Endothelial cell (in vitro differentiated cells): ENCODE measurements around the gene LARGE1. TPM values are rescaled to one million over a fixed set of nuclear protein-coding genes. Genes with fewer than 3 reads are reported as not detected.

Experiments
- DNase-seq: peaks from one replicate; pipeline ENCODE4 v3.0.0; 2021; ENCODE audit warnings: low spot score
- H3K27ac Mint-ChIP-seq: one replicate; pipeline ENCODE4 v1.8.0; 2021; ENCODE audit warnings: mixed read lengths, inconsistent platforms; ENCODE audit not compliant: unreplicated experiment
- H3K27me3 Mint-ChIP-seq: one replicate; pipeline ENCODE4 v1.8.0; 2021; ENCODE audit warnings: mild to moderate bottlenecking, moderate library complexity, mixed read lengths, inconsistent platforms; ENCODE audit not compliant: unreplicated experiment
- H3K36me3 Mint-ChIP-seq: one replicate; pipeline ENCODE4 v1.8.0; 2021; ENCODE audit warnings: mild to moderate bottlenecking, low read depth, mixed read lengths, inconsistent platforms; ENCODE audit not compliant: unreplicated experiment
- H3K4me1 Mint-ChIP-seq: one replicate; pipeline ENCODE4 v1.8.0; 2021; ENCODE audit warnings: mild to moderate bottlenecking, mixed read lengths, inconsistent platforms; ENCODE audit not compliant: unreplicated experiment
- H3K4me3 Mint-ChIP-seq: one replicate; pipeline ENCODE4 v1.8.0; 2021; ENCODE audit warnings: mild to moderate bottlenecking, mixed read lengths, inconsistent platforms; ENCODE audit not compliant: unreplicated experiment
- H3K9me3 Mint-ChIP-seq: one replicate; pipeline ENCODE4 v1.8.0; 2021; ENCODE audit warnings: mixed read lengths, inconsistent platforms; ENCODE audit not compliant: unreplicated experiment
- CTCF ChIP-seq: fragments of 200-600 bp; sonication (generic); IDR thresholded peaks from one replicate; pipeline ENCODE4 v1.5.0; 2021; ENCODE audit warnings: antibody characterized with exemption; ENCODE audit not compliant: unreplicated experiment
- total RNA-seq: library from RNA; stranded (reverse); fragmentation: NEBNext Ultra II Directional; extraction: Animal tissue kit (Norgen Biotek cat#: 25700); gene quantifications from one replicate; pipeline ENCODE4 v1.2.1, GENCODE V29; 2021; ENCODE audit not compliant: unreplicated experiment

The LARGE1 gene
- total RNA-seq, 1 donor from 2014 or later, result 25.4 TPM

GRCh38 chr22:33347002-33347401 lies 573.3 kb downstream of the LARGE1 start:
- Mint-ChIP-seq H3K9me3 (no peaks in the 10 kb centered on the region), H3K27ac (no peak overlapping the region), H3K4me1 (no peaks in the 10 kb centered on the region), H3K4me3 (no peak overlapping the region), H3K36me3 (peaks cover 24% of the 10 kb centered on the region), H3K27me3 (peaks cover 3% of the 10 kb centered on the region)
- TF ChIP-seq CTCF, result no peak
- no peak for DNase-seq

- no peaks in the 10 kb centered on the region for H3K4me1 Mint-ChIP-seq
- H3K9me3 Mint-ChIP-seq, result no peaks in the 10 kb centered on the region
- no peak for DNase-seq
- peaks cover 3% of the 10 kb centered on the region for H3K27me3 Mint-ChIP-seq
- no peak overlapping the region for H3K27ac Mint-ChIP-seq
- H3K36me3 Mint-ChIP-seq, result no peaks in the 10 kb centered on the region
- no peak overlapping the region for H3K4me3 Mint-ChIP-seq
- TF ChIP-seq CTCF, result no peak
These were observed 578.7 kb downstream of the LARGE1 start for GRCh38 chr22:33341611-33342010.

GRCh38 chr22:33337524-33337923 lies 582.8 kb downstream of the LARGE1 start:
- H3K9me3 Mint-ChIP-seq, result peaks cover 3% of the 10 kb centered on the region
- H3K27ac Mint-ChIP-seq, result no peak overlapping the region
- H3K4me1 Mint-ChIP-seq, result peaks cover 5% of the 10 kb centered on the region
- DNase-seq, result no peak
- H3K36me3 Mint-ChIP-seq, result peaks cover 3% of the 10 kb centered on the region
- H3K4me3 Mint-ChIP-seq, result no peak overlapping the region
- no peak for TF ChIP-seq CTCF
- H3K27me3 Mint-ChIP-seq, result peaks cover 3% of the 10 kb centered on the region

- no peak overlapping the region for H3K4me3 Mint-ChIP-seq
- H3K27me3 Mint-ChIP-seq, result peaks cover 7% of the 10 kb centered on the region
- H3K36me3 Mint-ChIP-seq, result peaks cover 3% of the 10 kb centered on the region
- peaks cover 5% of the 10 kb centered on the region for H3K4me1 Mint-ChIP-seq
- peaks cover 3% of the 10 kb centered on the region for H3K9me3 Mint-ChIP-seq
- no peak for DNase-seq
- TF ChIP-seq CTCF, result no peak
- H3K27ac Mint-ChIP-seq, result no peak overlapping the region
These were observed 584.5 kb downstream of the LARGE1 start for GRCh38 chr22:33335611-33336279.

- no peak for TF ChIP-seq CTCF
- H3K27me3 Mint-ChIP-seq, result peaks cover 7% of the 10 kb centered on the region
- H3K4me1 Mint-ChIP-seq, result peaks cover 16% of the 10 kb centered on the region
- H3K9me3 Mint-ChIP-seq, result peaks cover 3% of the 10 kb centered on the region
- no peak overlapping the region for H3K27ac Mint-ChIP-seq
- H3K4me3 Mint-ChIP-seq, result no peak overlapping the region
- H3K36me3 Mint-ChIP-seq, result peaks cover 3% of the 10 kb centered on the region
- DNase-seq, result no peak
These were observed 587.7 kb downstream of the LARGE1 start for GRCh38 chr22:33332538-33332937.
